HepG2 (cell line): ENCODE measurements around the gene SUB1.

Experiments
- CBX2 ChIP-seq, 2 experiments: fragments of 200-600 bp in 1 of 2; sonication (generic); formaldehyde crosslinking in 1 of 2; IDR thresholded peaks; 2 replicates each; pipeline versions ENCODE4 v1.7.0 to v1.8.1; 2018 to 2022; ENCODE audit warnings: low read depth in 2 of 2, low read length in 1 of 2, mild to moderate bottlenecking in 1 of 2, missing genetic modification reagents in 1 of 2
- MAX ChIP-seq: IDR thresholded peaks from 2 replicates; pipeline ENCODE4 v1.6.1; 2012; ENCODE audit warnings: inconsistent platforms
- TCF12 ChIP-seq, 2 experiments: fragments of 450-650 bp in 1 of 2; sonication (generic) in 1 of 2; formaldehyde crosslinking in 1 of 2; IDR thresholded peaks; 2 replicates each; pipeline versions ENCODE4 v1.6.1 to v1.8.0; 2017 to 2022; ENCODE audit warnings: antibody characterized with exemption in 1 of 2, mild to moderate bottlenecking in 1 of 2, missing genetic modification reagents in 1 of 2, moderate library complexity in 1 of 2

GRCh38 chr5:32584646-32585045 lies 711 bp upstream of the SUB1 start:
- TF ChIP-seq MAX = no peak
- no peak for TF ChIP-seq TCF12 (IDR thresholded peaks at IDR 0.05)
- no peak for TF ChIP-seq TCF12 (CRISPR knock-in tag; IDR thresholded peaks at IDR 0.05)
- no peak for TF ChIP-seq CBX2 (IDR thresholded peaks at IDR 0.05; ENCODE audit: low read depth, low read length)
- no peak for TF ChIP-seq CBX2 (CRISPR knock-in tag; IDR thresholded peaks at IDR 0.05; ENCODE audit: low read depth)
